ENCODE data around the gene CFTR. TPM values are rescaled to one million over a fixed set of nuclear protein-coding genes. Genes with fewer than 3 reads are reported as not detected.
A peak's percentile ranks its signal among the peaks of the same experiment; 100 is the strongest.

The CFTR gene
- total and polyA plus RNA-seq, 2 of the 4 experiments (the other 2 are of a cell fraction), result 0.18 to 0.21 TPM

GRCh38 chr7:117619681-117620080, 139.9 kb downstream of the CFTR start:
- ATAC-seq (ENCODE audit: low read depth) (no peak), DNase-seq (no peak)
- Histone ChIP-seq H2BK20ac (ENCODE audit: low read depth, low read length) (no peak overlapping the region), H2BK5ac (ENCODE audit: low read depth, low read length, poor library complexity, severe bottlenecking) (no peak overlapping the region), H4K5ac (ENCODE audit: low read depth, low read length) (peak overlapping the region; percentile 21; the same call in 1 of the 2 replicates), H3K4ac (ENCODE audit: low read depth, low read length) (no peak overlapping the region), H2AFZ (replicated peaks; ENCODE audit: low read length, poor library complexity) (no peak overlapping the region), H2AK5ac (ENCODE audit: low read depth, low read length) (no peak overlapping the region), H3K14ac (replicated peaks; ENCODE audit: low read depth, low read length) (no peak overlapping the region), H4K91ac (ENCODE audit: insufficient read depth, low read depth, low read length) (no peak overlapping the region), H3K4me1 (ENCODE audit: control insufficient read depth, insufficient read depth, low read length) (0 out of 2 replicates have a peak, but pooled peaks cover 2% of the 10 kb centered on the region), H3K4me2 (ENCODE audit: low read depth, low read length) (no peak overlapping the region), H2BK15ac (ENCODE audit: low read depth, low read length) (no peak overlapping the region), H2BK120ac (ENCODE audit: low read depth, low read length) (no peak overlapping the region), H3K23ac (ENCODE audit: low read depth, low read length) (no peak overlapping the region), H4K20me1 (ENCODE audit: insufficient read depth, low read length) (no peaks in the 10 kb centered on the region), H3K18ac (ENCODE audit: low read depth, low read length) (peak overlapping the region; percentile 53; the same call in 1 of the 2 replicates), H3K9ac (ENCODE audit: low read depth, low read length) (no peak overlapping the region), H3K4me3 (ENCODE audit: insufficient read depth, low read depth, low read length) (no peak overlapping the region), H3K9me1 (ENCODE audit: insufficient read depth, low read length) (no peaks in the 10 kb centered on the region), H2AK9ac (replicated peaks; ENCODE audit: low read depth, low read length, poor library complexity) (no peak overlapping the region), H3K56ac (ENCODE audit: extremely low read depth, insufficient read depth, low read length) (no peak overlapping the region), H3K79me1 (ENCODE audit: low read depth in 1 of 2, low read length in 2 of 2) (no peaks in the 10 kb centered on the region), H3K27ac (ENCODE audit: insufficient read depth, low read length) (no peak overlapping the region), H3K9me3 (ENCODE audit: control insufficient read depth, insufficient read depth, low read length) (no peaks in the 10 kb centered on the region), H3K36me3 (ENCODE audit: control insufficient read depth, insufficient read depth, low read length) (no peaks in the 10 kb centered on the region), H3K27me3 (ENCODE audit: control insufficient read depth, insufficient read depth, low read length) (no peaks in the 10 kb centered on the region), H4K8ac (ENCODE audit: low read depth in 2 of 2, low read length in 2 of 2) (no peak overlapping the region)
- TF ChIP-seq SMC3 (IDR thresholded peaks at IDR 0.05; ENCODE audit: low read depth, low read length), result no peak
- TF ChIP-seq RCOR1 (IDR thresholded peaks at IDR 0.05; ENCODE audit: insufficient replicate concordance, low read length), result no peak
- TF ChIP-seq NFE2L2 (IDR thresholded peaks at IDR 0.05; ENCODE audit: low read depth, low read length), result no peak
- TF ChIP-seq RFX5 (IDR thresholded peaks at IDR 0.05; ENCODE audit: low read depth, low read length), result no peak
- no peak for TF ChIP-seq MAZ (IDR thresholded peaks at IDR 0.05; ENCODE audit: borderline replicate concordance, low read depth, low read length)
- no peak for TF ChIP-seq BHLHE40 (IDR thresholded peaks at IDR 0.05; ENCODE audit: low read depth, low read length)
- TF ChIP-seq CHD1 (IDR thresholded peaks at IDR 0.05; ENCODE audit: low read depth, low read length), result no peak
- no peak for TF ChIP-seq ELK1 (IDR thresholded peaks at IDR 0.05; ENCODE audit: borderline replicate concordance, low read depth, low read length)
- no peak for TF ChIP-seq FOS (IDR thresholded peaks at IDR 0.05; ENCODE audit: low read depth, low read length)
- TF ChIP-seq MAFK (IDR thresholded peaks at IDR 0.05; ENCODE audit: low read depth, low read length), result no peak
- TF ChIP-seq CEBPB (IDR thresholded peaks at IDR 0.05; ENCODE audit: low read depth, low read length), result no peak
- no peak for TF ChIP-seq POLR2A (IDR thresholded peaks at IDR 0.05; ENCODE audit: low read depth, low read length)
- POLR2A ChIA-PET (ENCODE audit: unreplicated experiment), result no interaction called here
- in situ Hi-C loops (cut with MboI; ENCODE audit: low sequenced_read_pairs), result no loop called here
- CTCF ChIA-PET, result interaction anchor here (0.6 kb wide), 1 partner anchor 13 kb away, joined by 3 read pairs; no protein-coding TSS in a partner anchor
- intact Hi-C loops (cut with micrococcal nuclease), result no loop called here
- dilution Hi-C loops (cut with HindIII; ENCODE audit: low sequenced_read_pairs, unreplicated experiment), result no loop called here
- no TSS peak for BruUV-seq (replicated peaks)
